B cell (primary cell): ENCODE measurements around the gene ANKRD13C. TPM values are rescaled to one million over a fixed set of nuclear protein-coding genes. Genes with fewer than 3 reads are reported as not detected.

Source experiments
- ATAC-seq: fragments of 200-7000 bp; cut with Tn5 transposase; one replicate; pipeline ENCODE4 v1.10.0; 2021; ENCODE audit warnings: low read depth, mild to moderate bottlenecking, moderate number of reproducible peaks, moderate library complexity
- CTCF ChIA-PET: fragments of 350-600 bp; sonication (Branson Sonifier 250); formaldehyde crosslinking; loops from one replicate; lab custom pipeline; 2021; ENCODE audit warnings: antibody characterized with exemption, inconsistent platforms; lab: Charles Lee
- POLR2A ChIA-PET: fragments of 350-600 bp; sonication (Branson Sonifier 250); formaldehyde crosslinking; loops from one replicate; lab custom pipeline; 2021; ENCODE audit warnings: antibody characterized with exemption; lab: Charles Lee
- DNase-seq: peaks from one replicate; pipeline ENCODE4 v3.0.0; 2013
- H2AFZ ChIP-seq: 2 replicates; pipeline ENCODE4 v1.6.1; 2012; ENCODE audit warnings: mild to moderate bottlenecking, low read depth, low read length; ENCODE audit not compliant: insufficient read depth, poor library complexity, severe bottlenecking
- H3K27ac ChIP-seq, 2 donors: 1 replicate in 1 of 2; 2 replicates in 1 of 2; pipeline ENCODE4 v1.5.1; 2012 to 2013; ENCODE audit warnings: low read length in 2 of 2, mild to moderate bottlenecking in 2 of 2, moderate library complexity in 1 of 2
- H3K27me3 ChIP-seq, 4 experiments: fragments of 200-600 bp in 1 of 4; sonication (generic) in 1 of 4; replicated peaks in 1 of 4; 1 replicate in 2 of 4; 2 replicates in 2 of 4; pipeline versions ENCODE4 v1.6.1 to v1.7.0; 2013 to 2016; ENCODE audit warnings: low read length in 3 of 4, mild to moderate bottlenecking in 2 of 4, mixed read lengths in 1 of 4, moderate library complexity in 1 of 4; ENCODE audit not compliant: insufficient read depth in 4 of 4, control insufficient read depth in 3 of 4; ENCODE audit errors: control extremely low read depth in 1 of 4
- H3K36me3 ChIP-seq, 2 experiments: replicated peaks in 1 of 2; 1 replicate in 1 of 2; 2 replicates in 1 of 2; pipeline versions ENCODE4 v1.6.1 to v1.7.1; 2013; ENCODE audit warnings: low read length in 1 of 2; ENCODE audit not compliant: insufficient read depth in 2 of 2, control insufficient read depth in 1 of 2; ENCODE audit errors: control extremely low read depth in 1 of 2, extremely low read depth in 1 of 2
- H3K4me1 ChIP-seq, 2 donors: fragments of 200-600 bp in 1 of 2; sonication (generic) in 1 of 2; 1 replicate in 1 of 2; 2 replicates in 1 of 2; pipeline versions ENCODE4 v1.5.1 to v1.6.1; 2013 to 2017; ENCODE audit warnings: low read length in 2 of 2; ENCODE audit not compliant: control insufficient read depth in 2 of 2, insufficient read depth in 2 of 2
- H3K4me2 ChIP-seq: replicated peaks from 2 replicates; pipeline ENCODE3; 2012; ENCODE audit warnings: mild to moderate bottlenecking, low read depth, low read length; ENCODE audit not compliant: poor library complexity, severe bottlenecking
- H3K4me3 ChIP-seq, 5 experiments: fragments of 200-600 bp in 1 of 5; sonication (generic) in 1 of 5; 1 replicate in 3 of 5; 2 replicates in 2 of 5; pipeline versions ENCODE4 v1.5.1 to v1.7.0; 2011 to 2016; ENCODE audit warnings: low read length in 4 of 5, mild to moderate bottlenecking in 4 of 5, low read depth in 2 of 5, control low read depth in 1 of 5, moderate library complexity in 1 of 5; ENCODE audit not compliant: insufficient read depth in 1 of 5; ENCODE audit errors: control extremely low read depth in 1 of 5, extremely low read depth in 1 of 5
- H3K79me2 ChIP-seq: fragments of 200-600 bp; sonication (generic); one replicate; pipeline ENCODE4 v1.6.0; 2016; ENCODE audit warnings: low read length; ENCODE audit not compliant: control insufficient read depth, insufficient read depth
- H3K9ac ChIP-seq: fragments of 200-600 bp; sonication (generic); 2 replicates; pipeline ENCODE4 v1.6.1; 2017; ENCODE audit warnings: mild to moderate bottlenecking, low read length, moderate library complexity
- H3K9me3 ChIP-seq, 3 donors: one replicate each; pipeline versions ENCODE4 v1.6.1 to v1.7.1; 2013; ENCODE audit warnings: low read length in 2 of 3; ENCODE audit not compliant: control insufficient read depth in 2 of 3, insufficient read depth in 1 of 3; ENCODE audit errors: control extremely low read depth in 1 of 3
- H4K20me1 ChIP-seq: 2 replicates; pipeline ENCODE4 v1.6.0; 2012; ENCODE audit warnings: mild to moderate bottlenecking, low read length; ENCODE audit not compliant: insufficient read depth, control insufficient read depth, poor library complexity, severe bottlenecking
- H3K27ac Mint-ChIP-seq: one replicate; pipeline ENCODE4 v1.8.0; 2021; ENCODE audit warnings: mixed read lengths
- H3K27me3 Mint-ChIP-seq: one replicate; pipeline ENCODE4 v1.8.0; 2021; ENCODE audit warnings: mixed read lengths
- H3K4me1 Mint-ChIP-seq: one replicate; pipeline ENCODE4 v1.8.0; 2021; ENCODE audit warnings: mixed read lengths
- H3K4me3 Mint-ChIP-seq: one replicate; pipeline ENCODE4 v1.8.0; 2021; ENCODE audit warnings: mixed read lengths
- H3K9me3 Mint-ChIP-seq: one replicate; pipeline ENCODE4 v1.8.0; 2022; ENCODE audit warnings: mixed read lengths; ENCODE audit not compliant: insufficient read depth
- EZH2 ChIP-seq: IDR thresholded peaks from 2 replicates; pipeline ENCODE4 v1.6.1; 2012; ENCODE audit warnings: borderline replicate concordance, low read depth, mild to moderate bottlenecking, moderate library complexity, low read length; ENCODE audit not compliant: insufficient read depth, poor library complexity, severe bottlenecking
- WGBS: methylation state at CpG from one replicate; pipeline ENCODE4 v1.1.5; 2013; ENCODE audit warnings: missing lambda C conversion rate; ENCODE audit not compliant: insufficient coverage; 5-methylcytosine and 5-hydroxymethylcytosine counted together
- intact Hi-C: fragments of 100-400 bp; cut with micrococcal nuclease; formaldehyde crosslinking; loops from one replicate; pipeline ENCODE4 v1.10.0; 2022
- polyA plus RNA-seq: library from polyadenylated mRNA; depleted of rRNA; stranded (reverse); fragments of >200 nt; gene quantifications from 2 replicates; pipeline ENCODE4 v1.2.3, GENCODE V29; 2012
- total RNA-seq, 2 donors: library from RNA; stranded (reverse); fragments of 120-200 nt in 1 of 2; gene quantifications; 1 replicate in 1 of 2; 2 replicates in 1 of 2; pipeline versions ENCODE4 v1.2.3 to v1.2.4, GENCODE V29; 2013 to 2022
- TF ChIP-seq, protein P1 (sequence below): fragments of 200-600 bp; IDR thresholded peaks from one replicate; pipeline ENCODE4 v1.8.0; 2022; ENCODE audit warnings: antibody characterized with exemption, mild to moderate bottlenecking

ANKRD13C gene
- total and polyA plus RNA-seq, 2 donors (not counting 1 experiment from before 2014, with no cell fraction given), result 7.9 to 29.9 TPM

DNA sequence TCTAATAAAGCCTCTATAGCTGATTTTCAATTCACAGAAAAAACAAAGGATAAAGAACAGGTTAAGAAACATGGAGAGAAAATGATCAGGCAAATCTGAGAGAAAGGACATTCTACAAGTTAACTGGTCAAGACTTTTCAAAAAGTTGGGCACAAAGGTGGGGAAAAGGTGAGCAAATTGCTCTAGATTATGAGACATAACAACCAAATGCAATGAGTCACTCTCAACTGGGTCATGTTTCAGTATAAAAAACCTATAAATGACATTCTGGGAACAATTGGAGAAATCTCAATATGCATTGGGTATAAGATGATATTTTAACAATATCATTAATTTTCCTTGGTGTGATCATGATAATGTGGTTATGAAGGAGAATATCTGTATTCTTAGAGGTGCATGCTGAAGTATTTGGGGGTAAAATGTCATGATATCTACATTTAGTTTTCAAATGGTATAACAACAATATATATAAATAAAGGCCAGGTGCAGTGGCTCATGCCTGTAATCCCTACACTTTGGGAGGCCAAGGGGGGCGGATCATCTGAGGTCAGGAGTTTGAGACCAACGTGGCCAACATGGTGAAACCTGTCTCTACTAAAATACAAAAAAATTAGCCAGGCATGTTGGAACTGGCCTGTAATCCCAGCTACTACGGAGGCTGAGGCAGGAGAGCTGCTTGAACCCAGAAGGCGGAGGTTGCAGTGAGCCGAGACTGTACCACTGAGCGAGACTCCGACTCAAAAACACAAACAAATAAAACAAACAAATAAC lies 27.0 kb downstream of the ANKRD13C start:
- Histone ChIP-seq H3K9ac (no peak overlapping the region), H3K4me1 (no peaks in the 10 kb centered on the region), H2AFZ (no peak overlapping the region), H3K4me2 (no peak overlapping the region), H3K9me3 (no peaks in the 10 kb centered on the region), H3K27ac (no peak overlapping the region), H3K36me3 (peaks cover 1 to 5% of the 10 kb centered on the region in 2 experiments), H3K27me3 (no peaks in the 10 kb centered on the region), H3K79me2 (peaks cover 45% of the 10 kb centered on the region), H4K20me1 (peaks cover 14% of the 10 kb centered on the region), H3K4me3 (no peak overlapping the region)
- ChIA-PET POLR2A (no interaction called here), CTCF (no interaction called here)
- Mint-ChIP-seq H3K9me3 (no peaks in the 10 kb centered on the region), H3K27me3 (no peaks in the 10 kb centered on the region), H3K27ac (no peak overlapping the region), H3K4me1 (peaks cover 4% of the 10 kb centered on the region), H3K4me3 (no peak overlapping the region)
- no peak for DNase-seq
- no peak for ATAC-seq
- TF ChIP-seq, protein P1, sequence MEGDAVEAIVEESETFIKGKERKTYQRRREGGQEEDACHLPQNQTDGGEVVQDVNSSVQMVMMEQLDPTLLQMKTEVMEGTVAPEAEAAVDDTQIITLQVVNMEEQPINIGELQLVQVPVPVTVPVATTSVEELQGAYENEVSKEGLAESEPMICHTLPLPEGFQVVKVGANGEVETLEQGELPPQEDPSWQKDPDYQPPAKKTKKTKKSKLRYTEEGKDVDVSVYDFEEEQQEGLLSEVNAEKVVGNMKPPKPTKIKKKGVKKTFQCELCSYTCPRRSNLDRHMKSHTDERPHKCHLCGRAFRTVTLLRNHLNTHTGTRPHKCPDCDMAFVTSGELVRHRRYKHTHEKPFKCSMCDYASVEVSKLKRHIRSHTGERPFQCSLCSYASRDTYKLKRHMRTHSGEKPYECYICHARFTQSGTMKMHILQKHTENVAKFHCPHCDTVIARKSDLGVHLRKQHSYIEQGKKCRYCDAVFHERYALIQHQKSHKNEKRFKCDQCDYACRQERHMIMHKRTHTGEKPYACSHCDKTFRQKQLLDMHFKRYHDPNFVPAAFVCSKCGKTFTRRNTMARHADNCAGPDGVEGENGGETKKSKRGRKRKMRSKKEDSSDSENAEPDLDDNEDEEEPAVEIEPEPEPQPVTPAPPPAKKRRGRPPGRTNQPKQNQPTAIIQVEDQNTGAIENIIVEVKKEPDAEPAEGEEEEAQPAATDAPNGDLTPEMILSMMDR, result no peak
- no peak for TF ChIP-seq EZH2
- intact Hi-C loops, result no loop called here
- WGBS, result 100% methylated on average over 3 of the region's 7 CpGs

DNA sequence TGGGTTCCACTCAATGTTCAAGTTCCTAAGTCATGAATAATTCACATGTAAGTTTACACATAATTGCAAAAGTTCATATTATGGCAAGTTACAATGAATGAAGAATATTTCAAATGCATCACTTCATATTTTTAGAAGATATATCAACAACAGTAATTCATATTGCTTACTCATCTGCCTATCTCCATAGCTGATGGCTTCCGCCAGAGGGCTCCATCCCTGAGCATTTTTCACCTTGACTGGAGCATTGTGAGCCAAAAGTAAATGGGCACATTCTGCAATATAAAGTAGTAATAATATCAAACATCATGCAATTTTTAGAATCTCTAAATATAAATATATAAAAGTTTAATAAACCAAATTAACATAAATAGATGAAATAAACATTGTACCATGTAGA lies 29.8 kb downstream of the ANKRD13C start:
- Mint-ChIP-seq H3K27me3 (no peaks in the 10 kb centered on the region), H3K27ac (no peak overlapping the region), H3K4me3 (no peak overlapping the region), H3K4me1 (peaks cover 3% of the 10 kb centered on the region), H3K9me3 (no peaks in the 10 kb centered on the region)
- H4K20me1 ChIP-seq, result peaks cover 7% of the 10 kb centered on the region
- DNase-seq, result no peak
- H2AFZ ChIP-seq, result no peak overlapping the region
- no peak overlapping the region for H3K27ac ChIP-seq
- H3K4me3 ChIP-seq, result no peak overlapping the region
- TF ChIP-seq, protein P1, result no peak
- no peak for TF ChIP-seq EZH2
- H3K4me2 ChIP-seq, result no peak overlapping the region
- H3K9me3 ChIP-seq, result no peaks in the 10 kb centered on the region
- no peaks in the 10 kb centered on the region for H3K27me3 ChIP-seq
- POLR2A ChIA-PET, result no interaction called here
- H3K79me2 ChIP-seq, result peaks cover 44% of the 10 kb centered on the region
- H3K4me1 ChIP-seq, result no peaks in the 10 kb centered on the region
- intact Hi-C loops, result no loop called here
- no peak for ATAC-seq
- peaks cover 1 to 12% of the 10 kb centered on the region in 2 experiments for H3K36me3 ChIP-seq
- no CpG with 5 or more reads among the region's 1 CpG for WGBS
- no peak overlapping the region for H3K9ac ChIP-seq
- CTCF ChIA-PET, result no interaction called here
